HG02938 (cell line): Measurements from ENCODE around the gene LRMDA.

Source experiments
- ATAC-seq: cut with Tn5 transposase; IDR thresholded peaks from one replicate; pipeline ENCODE4 v1.9.1; 2021; ENCODE audit warnings: mild to moderate bottlenecking, moderate library complexity; ENCODE audit not compliant: unreplicated experiment

Gene LRMDA

GRCh38 chr10:75470901-75471300, 39.5 kb downstream of the LRMDA start:
- ATAC-seq, result no peak

GRCh38 chr10:75472685-75473084, 41.3 kb downstream of the LRMDA start:
- no peak for ATAC-seq

GRCh38 chr10:75474106-75474505, 42.7 kb downstream of the LRMDA start:
- ATAC-seq, result no peak

GRCh38 chr10:75475460-75476182, 44.2 kb downstream of the LRMDA start:
- no peak for ATAC-seq

- ATAC-seq, result no peak
These were observed 45.1 kb downstream of the LRMDA start for GRCh38 chr10:75476569-75476968.

GRCh38 chr10:75476985-75477384, 45.6 kb downstream of the LRMDA start:
- no peak for ATAC-seq

- ATAC-seq, result no peak
These were observed 46.3 kb downstream of the LRMDA start for GRCh38 chr10:75477680-75478079.

GRCh38 chr10:75480374-75480773, 49.0 kb downstream of the LRMDA start:
- ATAC-seq, result no peak

GRCh38 chr10:75483188-75483587, 51.8 kb downstream of the LRMDA start:
- no peak for ATAC-seq

GRCh38 chr10:75484717-75485116, 53.3 kb downstream of the LRMDA start:
- ATAC-seq, result no peak

GRCh38 chr10:75486591-75486990, 55.2 kb downstream of the LRMDA start:
- ATAC-seq, result no peak

- ATAC-seq, result peak; percentile 52
These were observed 55.8 kb downstream of the LRMDA start for GRCh38 chr10:75487087-75487754.

- no peak for ATAC-seq
These were observed 56.3 kb downstream of the LRMDA start for GRCh38 chr10:75487755-75488125.

GRCh38 chr10:75492173-75492925, 60.9 kb downstream of the LRMDA start:
- ATAC-seq, result no peak

GRCh38 chr10:75493464-75493863, 62.0 kb downstream of the LRMDA start:
- no peak for ATAC-seq

GRCh38 chr10:75495434-75496190, 64.2 kb downstream of the LRMDA start:
- ATAC-seq, result no peak

GRCh38 chr10:75496191-75496567, 64.8 kb downstream of the LRMDA start:
- no peak for ATAC-seq

GRCh38 chr10:75497997-75498883, 66.8 kb downstream of the LRMDA start:
- ATAC-seq, result no peak

- ATAC-seq, result no peak
These were observed 67.5 kb downstream of the LRMDA start for GRCh38 chr10:75498884-75499350.

- ATAC-seq, result no peak
These were observed 68.2 kb downstream of the LRMDA start for GRCh38 chr10:75499556-75500160.
